GM12891 (cell line): Measurements from ENCODE around the gene CNTNAP5.

Source experiments
- DNase-seq: peaks from one replicate; pipeline ENCODE4 v3.0.0; 2011; ENCODE audit warnings: low spot score; ENCODE audit not compliant: insufficient read length
- FAIRE-seq: peaks from 2 replicates; lab custom pipeline; 2011; peaks lifted over from hg19 to GRCh38; lab: Jason Lieb, UNC
- PAX5 ChIP-seq: IDR thresholded peaks from 2 replicates; pipeline ENCODE4 v1.6.1; 2011; ENCODE audit warnings: low read length, moderate library complexity, mild to moderate bottlenecking; ENCODE audit not compliant: insufficient read depth, severe bottlenecking
- POLR2A ChIP-seq: IDR thresholded peaks from 2 replicates; pipeline ENCODE4 v1.6.1; 2011; ENCODE audit warnings: low read depth, low read length, control low read depth
- POLR2AphosphoS5 ChIP-seq: IDR thresholded peaks from 2 replicates; pipeline ENCODE4 v1.6.1; 2011; ENCODE audit warnings: low read depth, low read length, control low read depth
- POU2F2 ChIP-seq: IDR thresholded peaks from 2 replicates; pipeline ENCODE4 v1.6.1; 2011; ENCODE audit warnings: low read depth, mild to moderate bottlenecking, control low read depth, low read length, moderate library complexity
- SPI1 ChIP-seq: IDR thresholded peaks from 2 replicates; pipeline ENCODE4 v1.6.1; 2011; ENCODE audit warnings: low read depth, low read length, control low read depth
- TAF1 ChIP-seq: IDR thresholded peaks from 2 replicates; pipeline ENCODE4 v1.6.1; 2011; ENCODE audit warnings: low read depth, low read length, control low read depth

The CNTNAP5 gene

DNA sequence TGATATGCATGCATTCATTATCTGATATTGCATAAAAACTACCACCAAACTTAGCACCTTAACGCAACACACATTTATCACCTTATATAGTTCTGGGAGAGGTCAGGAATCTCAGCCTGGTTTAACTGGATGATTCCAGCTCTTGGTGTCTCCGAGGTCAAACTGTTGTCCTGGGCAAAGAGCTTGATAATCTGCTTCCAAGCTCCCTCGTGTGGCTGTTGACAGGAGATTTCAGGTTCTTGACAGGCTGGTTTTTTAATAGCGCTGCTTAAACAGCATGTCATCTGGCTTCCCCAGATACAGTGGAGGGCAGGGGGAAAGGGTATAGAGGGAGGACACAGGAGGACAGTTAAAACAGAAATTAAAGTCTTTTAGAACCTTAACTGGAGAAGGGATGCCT lies 785.0 kb downstream of the CNTNAP5 start:
- FAIRE-seq = no peak
- no peak for DNase-seq
- TF ChIP-seq PAX5 (no peak), SPI1 (no peak)

DNA sequence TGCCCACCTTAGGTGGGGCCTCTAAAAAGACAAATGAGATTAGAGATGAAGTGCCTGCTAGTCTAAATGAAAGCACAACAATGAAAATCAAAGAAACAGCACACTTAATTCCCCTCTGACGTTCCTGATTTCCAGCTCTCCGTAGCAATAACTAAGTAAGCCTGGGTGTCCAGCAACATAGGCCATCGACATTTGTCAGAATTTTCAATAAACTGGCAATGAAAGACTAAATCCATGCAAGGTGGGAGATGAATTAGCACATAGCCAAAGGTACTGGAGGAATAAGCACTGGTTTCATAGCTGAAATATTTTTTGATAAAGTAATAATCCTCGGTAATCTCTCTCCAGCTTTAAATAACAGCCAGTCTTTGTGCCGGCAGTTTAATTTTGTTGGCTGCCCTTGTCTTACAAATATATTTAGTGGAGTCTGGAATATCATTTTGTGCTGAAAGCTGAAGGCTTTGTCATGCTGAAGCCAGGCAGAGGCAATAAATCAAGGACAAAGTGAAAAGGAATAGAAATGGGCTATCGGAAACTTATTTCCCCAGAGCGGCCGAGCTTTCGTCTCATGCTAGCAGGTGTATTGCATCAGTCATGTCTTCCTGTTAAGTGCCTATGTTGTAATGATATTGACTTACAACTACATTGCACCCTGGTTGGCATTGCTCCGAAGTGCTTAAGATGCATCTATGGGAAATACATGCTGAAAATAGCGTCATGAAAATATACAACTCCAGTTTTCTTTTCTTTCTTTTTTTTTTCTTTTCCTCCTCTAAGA lies 790.1 kb downstream of the CNTNAP5 start:
- TF ChIP-seq PAX5 (no peak), POLR2AphosphoS5 (no peak), SPI1 (no peak), POU2F2 (no peak), POLR2A (no peak), TAF1 (no peak)
- DNase-seq (no peak), FAIRE-seq (no peak)

DNA sequence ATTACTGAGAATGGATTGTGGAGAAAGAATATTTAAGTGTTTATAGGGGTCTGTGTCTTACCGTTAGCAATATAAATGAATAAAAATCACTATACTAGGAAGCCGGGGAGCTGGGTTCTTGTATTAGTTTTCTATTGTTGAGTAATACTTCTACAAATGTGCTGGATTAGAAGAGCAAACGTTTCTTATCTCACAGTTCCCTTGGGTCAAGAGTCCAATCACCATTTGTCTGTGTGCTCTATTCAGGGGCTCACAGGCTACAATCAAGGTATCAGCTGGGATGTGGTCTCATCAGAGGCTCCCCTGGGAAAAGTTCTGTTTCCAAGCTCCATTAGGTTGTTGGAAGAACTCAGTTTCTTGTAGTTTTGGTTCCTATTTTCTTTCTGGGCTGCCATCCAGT lies 790.9 kb downstream of the CNTNAP5 start:
- no peak for DNase-seq
- TF ChIP-seq POLR2AphosphoS5 = no peak
- no peak for TF ChIP-seq PAX5
- TF ChIP-seq TAF1 = no peak
- no peak for TF ChIP-seq POU2F2
- TF ChIP-seq SPI1 = no peak
- TF ChIP-seq POLR2A = no peak
- FAIRE-seq = no peak

DNA sequence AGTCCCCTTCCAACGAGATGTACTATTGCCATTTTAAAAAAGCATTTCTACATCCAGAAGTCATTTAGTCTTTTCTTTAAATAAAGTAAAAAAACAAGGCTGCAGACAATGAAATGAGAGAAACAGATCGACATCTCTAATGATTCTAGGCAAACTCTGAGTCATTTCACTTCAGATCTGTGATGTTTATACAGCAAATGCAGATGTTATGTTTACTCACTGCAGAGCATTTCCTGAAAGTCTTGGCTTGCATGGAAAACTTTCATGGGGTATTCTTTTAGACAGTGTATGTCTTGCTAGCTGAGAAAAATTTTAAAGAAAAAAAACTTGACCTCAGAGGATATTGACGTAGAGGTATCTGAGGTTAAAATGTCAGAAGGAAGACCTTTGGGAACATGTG lies 797.4 kb downstream of the CNTNAP5 start:
- FAIRE-seq (no peak), DNase-seq (no peak)
- TF ChIP-seq POLR2A = no peak
- TF ChIP-seq PAX5 = no peak
- no peak for TF ChIP-seq POU2F2
- TF ChIP-seq SPI1 = no peak
- TF ChIP-seq TAF1 = no peak
- TF ChIP-seq POLR2AphosphoS5 = no peak

DNA sequence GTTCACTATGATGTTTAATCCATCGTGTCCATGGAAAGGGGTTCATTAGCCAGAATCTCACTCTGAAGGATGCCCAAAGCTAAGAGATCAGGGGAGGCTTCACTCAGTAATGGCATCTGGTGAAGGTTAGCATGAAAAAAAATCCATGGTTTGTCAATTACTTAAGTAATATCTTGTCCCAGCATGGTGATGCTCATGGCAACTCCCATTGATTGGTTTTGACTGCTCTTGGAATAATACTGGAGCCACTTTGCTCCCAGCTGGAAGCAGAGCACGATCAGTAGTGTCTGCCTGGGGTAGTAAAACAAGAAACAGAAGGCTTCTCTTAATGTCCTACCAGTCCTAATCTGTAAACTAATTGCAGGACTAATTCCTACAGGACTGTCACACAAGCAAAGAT lies 799.4 kb downstream of the CNTNAP5 start:
- DNase-seq = no peak
- TF ChIP-seq POU2F2 (no peak), POLR2A (no peak), PAX5 (no peak), POLR2AphosphoS5 (no peak), SPI1 (no peak), TAF1 (no peak)
- FAIRE-seq = no peak

DNA sequence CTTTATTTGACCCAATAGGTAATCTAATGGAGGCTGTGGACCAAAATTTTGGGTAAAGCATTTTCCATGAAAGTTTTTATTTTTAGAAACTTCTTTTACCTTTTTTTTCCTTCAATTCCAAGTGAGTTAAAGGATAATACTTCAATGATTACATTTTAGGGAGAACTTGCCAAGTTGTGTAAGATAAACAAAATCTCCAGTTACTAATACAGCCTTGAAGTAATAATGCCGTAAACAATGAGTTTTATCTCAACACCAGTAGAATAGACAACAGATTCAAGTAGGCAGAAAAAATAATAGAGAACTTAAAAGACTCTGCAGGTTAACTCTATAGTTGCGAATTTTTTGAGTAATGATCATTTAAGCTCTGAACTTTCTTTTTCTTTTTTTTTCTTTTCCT lies 807.4 kb downstream of the CNTNAP5 start:
- no peak for FAIRE-seq
- no peak for TF ChIP-seq POLR2A
- TF ChIP-seq TAF1 = no peak
- no peak for TF ChIP-seq SPI1
- no peak for TF ChIP-seq POU2F2
- no peak for TF ChIP-seq POLR2AphosphoS5
- TF ChIP-seq PAX5 = no peak

DNA sequence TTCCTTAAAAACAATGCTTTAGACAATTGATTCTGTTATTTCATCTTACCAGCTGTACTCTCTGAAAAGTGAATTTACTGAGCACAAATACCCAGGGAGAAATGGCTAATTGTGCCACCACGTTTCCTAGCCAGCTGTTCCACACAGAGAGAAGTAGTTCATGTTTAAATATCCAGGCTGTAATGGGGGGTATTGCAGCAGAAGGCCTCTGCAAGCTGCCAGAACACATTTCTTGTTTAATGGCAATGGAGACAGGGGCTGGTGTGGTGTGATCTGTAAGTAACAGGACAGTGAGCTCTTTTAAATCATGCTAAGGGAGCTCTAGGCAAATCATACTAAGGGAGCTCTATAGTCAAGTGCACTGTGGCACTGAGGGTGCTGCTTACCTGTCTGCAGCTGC lies 809.2 kb downstream of the CNTNAP5 start:
- FAIRE-seq (no peak), DNase-seq (no peak)
- TF ChIP-seq POLR2A (no peak), PAX5 (no peak), POLR2AphosphoS5 (no peak), TAF1 (no peak), SPI1 (no peak), POU2F2 (no peak)

More for the DNA sequence above, 807.4 kb downstream of the CNTNAP5 start:
- no peak for DNase-seq

DNA sequence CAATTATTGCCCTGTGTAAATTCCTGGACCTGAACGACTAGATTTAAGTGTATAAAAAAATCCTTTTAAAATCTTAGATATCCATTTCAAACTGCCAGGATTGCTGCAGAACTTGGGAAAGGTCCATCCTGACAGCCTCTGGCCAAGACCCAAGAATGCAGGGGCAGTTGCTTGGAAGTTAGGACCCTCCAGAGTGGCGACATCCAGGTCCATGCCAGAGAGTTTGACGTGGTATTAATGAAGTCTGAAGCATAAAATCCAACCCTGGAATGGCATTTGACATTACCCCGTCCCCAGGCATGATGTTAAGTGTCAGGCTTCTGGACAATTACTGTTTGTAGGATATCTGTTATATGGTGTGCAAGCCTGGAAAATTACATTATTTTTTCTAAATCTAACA lies 810.2 kb downstream of the CNTNAP5 start:
- DNase-seq = no peak
- no peak for FAIRE-seq
- no peak for TF ChIP-seq POU2F2
- no peak for TF ChIP-seq SPI1
- TF ChIP-seq TAF1 = no peak
- TF ChIP-seq POLR2AphosphoS5 = no peak
- no peak for TF ChIP-seq POLR2A
- TF ChIP-seq PAX5 = no peak

DNA sequence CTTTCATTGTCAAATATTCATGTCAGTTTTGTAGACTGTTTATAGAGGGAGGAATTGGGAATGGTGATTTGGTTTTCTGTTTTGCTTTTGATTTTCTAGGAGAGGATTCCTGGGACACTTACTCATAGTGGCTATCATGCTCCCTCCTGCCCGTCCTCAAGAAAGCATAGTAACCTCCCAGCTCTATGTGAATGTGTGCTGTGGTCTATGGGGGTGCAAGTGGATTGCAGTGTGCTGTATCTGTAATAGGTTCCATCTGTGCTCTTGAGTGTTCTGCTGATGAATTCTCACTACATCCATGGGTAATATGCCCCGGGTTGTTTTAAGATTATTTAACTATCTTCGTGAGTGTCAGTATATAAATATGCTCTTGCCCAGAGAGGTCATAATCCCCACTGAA lies 811.3 kb downstream of the CNTNAP5 start:
- DNase-seq (no peak), FAIRE-seq (no peak)
- no peak for TF ChIP-seq POU2F2
- no peak for TF ChIP-seq SPI1
- no peak for TF ChIP-seq POLR2AphosphoS5

DNA sequence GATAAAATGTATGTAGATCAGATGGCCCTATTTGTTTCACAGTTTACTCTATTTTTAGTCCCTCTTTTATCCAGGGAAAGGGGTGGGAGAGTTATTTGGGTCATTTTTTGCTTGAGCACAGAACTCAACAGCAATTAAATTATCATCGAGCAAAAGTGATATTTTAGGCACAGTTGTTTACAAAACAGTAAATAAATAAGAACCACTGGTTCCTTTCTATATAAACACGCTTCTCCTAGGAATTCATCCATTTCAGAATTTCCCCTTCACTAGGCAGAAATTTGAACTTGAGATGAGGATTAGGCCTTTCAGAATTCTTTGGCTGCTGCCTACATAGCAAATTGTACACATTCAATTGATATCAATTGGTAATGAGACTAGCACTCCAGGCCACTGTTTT lies 812.4 kb downstream of the CNTNAP5 start:
- DNase-seq (no peak), FAIRE-seq (no peak)
- no peak for TF ChIP-seq PAX5
- no peak for TF ChIP-seq POLR2A
- no peak for TF ChIP-seq TAF1
- no peak for TF ChIP-seq POU2F2
- TF ChIP-seq POLR2AphosphoS5 = no peak
- no peak for TF ChIP-seq SPI1
